Measurements from ENCODE around the gene SSX1. TPM values are rescaled to one million over a fixed set of nuclear protein-coding genes. Genes with fewer than 3 reads are reported as not detected.

SSX1 gene, protein sequence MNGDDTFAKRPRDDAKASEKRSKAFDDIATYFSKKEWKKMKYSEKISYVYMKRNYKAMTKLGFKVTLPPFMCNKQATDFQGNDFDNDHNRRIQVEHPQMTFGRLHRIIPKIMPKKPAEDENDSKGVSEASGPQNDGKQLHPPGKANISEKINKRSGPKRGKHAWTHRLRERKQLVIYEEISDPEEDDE
- not detected in 2 replicates for total RNA-seq

DNA sequence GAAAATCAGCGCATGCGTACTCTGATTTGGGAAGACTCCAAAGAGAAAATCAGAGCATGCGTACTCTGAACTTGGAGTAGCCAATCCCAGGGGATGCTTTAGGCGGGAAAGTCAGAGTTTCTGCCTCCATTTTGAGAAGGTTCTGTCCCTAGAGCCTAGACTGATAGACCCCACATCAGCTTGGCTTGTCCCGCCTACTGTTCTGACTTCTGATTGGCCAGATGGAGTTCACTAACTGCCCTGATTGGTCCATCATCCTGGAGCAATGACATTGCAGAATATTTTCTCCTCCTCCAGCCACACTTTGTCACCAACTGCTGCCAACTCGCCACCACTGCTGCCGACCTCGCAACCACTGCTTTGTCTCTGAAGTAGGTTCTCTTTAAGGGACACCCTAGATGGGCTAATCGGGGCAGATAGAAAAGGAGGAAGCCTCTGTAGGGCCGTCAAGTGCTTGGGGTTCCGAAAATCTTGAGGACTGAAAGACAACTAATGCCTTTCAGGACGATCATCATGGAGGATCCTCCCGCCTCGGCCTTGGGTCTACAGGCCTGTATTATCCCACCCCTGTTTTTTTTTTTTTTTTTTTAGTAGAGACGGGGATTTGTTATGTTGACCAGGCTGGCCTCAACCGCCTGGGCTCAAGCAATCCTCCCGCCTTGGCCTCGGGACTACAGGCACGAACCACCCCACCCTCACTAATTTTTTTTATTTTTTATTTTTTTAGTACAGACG lies at the start of gene SSX1:
Gene SSX1, plus strand, starts transcription at position 331 of the 735 bp plus-strand sequence. CDS start 1,850 bp downstream, outside the sequence.

Other genes with a start within 250 kb of the SSX1 start
- gene SPACA5, start 248.4 kb upstream of the SSX1 start, total RNA-seq: 0.80 TPM in 1 of 2 replicates, not detected in the other
- 1.5 and 1.9 TPM in 2 replicates for gene ZNF630, start 183.8 kb upstream of the SSX1 start, total RNA-seq
- not detected in 2 replicates for gene SPACA5B, start 124.8 kb upstream of the SSX1 start, total RNA-seq
- gene SSX5, start 58.6 kb upstream of the SSX1 start, total RNA-seq: not detected in 2 replicates
- gene SSX3, start 101.3 kb downstream of the SSX1 start, total RNA-seq: not detected in 2 replicates
- gene SSX4, start 128.1 kb downstream of the SSX1 start, total RNA-seq: not detected in 2 replicates
- gene SSX4B, start 156.6 kb downstream of the SSX1 start, total RNA-seq: not detected in 2 replicates
- 32.2 and 39.8 TPM in 2 replicates for gene SLC38A5, start 214.9 kb downstream of the SSX1 start, total RNA-seq
- 81.1 and 84.4 TPM in 2 replicates for gene FTSJ1, start 220.8 kb downstream of the SSX1 start, total RNA-seq